Cardiac fibroblast (primary cell): ENCODE results near the gene CDC5L.

Source experiments
- DNase-seq, 2 donors: peaks; one replicate each; pipeline versions ENCODE4 v3.0.0 to v3.0.0-alpha.2; 2010; ENCODE audit warnings: low read depth in 2 of 2
- H3K4me3 ChIP-seq, 2 donors: replicated peaks in 1 of 2; 1 replicate in 1 of 2; 2 replicates in 1 of 2; pipeline ENCODE4 v1.5.1; 2011; ENCODE audit warnings: low read depth in 2 of 2, low read length in 2 of 2, mild to moderate bottlenecking in 2 of 2, moderate library complexity in 1 of 2
- CTCF ChIP-seq: IDR thresholded peaks from one replicate; pipeline ENCODE4 v1.5.1; 2011; ENCODE audit warnings: low read depth, mild to moderate bottlenecking, low read length, inconsistent platforms

The CDC5L gene

GRCh38 chr6:44457596-44457995 is 70.1 kb downstream of the CDC5L start:
- no peak for TF ChIP-seq CTCF
- DNase-seq: peak; percentile 44 to 51
- H3K4me3 ChIP-seq: no peak overlapping the region

- no peak overlapping the region for H3K4me3 ChIP-seq
- DNase-seq: no peak
- TF ChIP-seq CTCF: no peak
These were observed 71.0 kb downstream of the CDC5L start for GRCh38 chr6:44458551-44458950.

- TF ChIP-seq CTCF: no peak
- H3K4me3 ChIP-seq: no peak overlapping the region
- DNase-seq: no peak
These were observed 74.8 kb downstream of the CDC5L start for GRCh38 chr6:44462335-44462734.

GRCh38 chr6:44462797-44463727 is 75.6 kb downstream of the CDC5L start:
- no peak for TF ChIP-seq CTCF
- no peak overlapping the region for H3K4me3 ChIP-seq
- DNase-seq: no peak

- no peak for TF ChIP-seq CTCF
- DNase-seq: no peak
These were observed 76.4 kb downstream of the CDC5L start for GRCh38 chr6:44463728-44464450.

GRCh38 chr6:44464527-44465310 is 77.2 kb downstream of the CDC5L start:
- H3K4me3 ChIP-seq: no peak overlapping the region
- peak; percentile 65 to 74 for DNase-seq
- TF ChIP-seq CTCF: no peak

More at GRCh38 chr6:44463728-44464450, 76.4 kb downstream of the CDC5L start:
- H3K4me3 ChIP-seq: no peak overlapping the region
